GM18499 (cell line): ENCODE results near the gene NIBAN1.
"Not testable (repeated sequence)": the region's sequence is repeated elsewhere in the genome, so short reads cannot be mapped to it uniquely, and the experiment has no call there.

Source experiments
- ATAC-seq: cut with Tn5 transposase; IDR thresholded peaks from one replicate; pipeline ENCODE4 v1.9.1; 2021; ENCODE audit warnings: moderate number of reproducible peaks; ENCODE audit not compliant: insufficient read depth, unreplicated experiment

Gene NIBAN1

GRCh38 chr1:184974056-184974836 is at the start of gene NIBAN1:
TSS of gene NIBAN1 (minus strand) at chr1:184974508. CDS start at chr1:184974356, 152 bp downstream.
- peak; percentile 31 for ATAC-seq

GRCh38 chr1:185017966-185018365 is 43.7 kb upstream of the NIBAN1 start:
- no peak for ATAC-seq

DNA sequence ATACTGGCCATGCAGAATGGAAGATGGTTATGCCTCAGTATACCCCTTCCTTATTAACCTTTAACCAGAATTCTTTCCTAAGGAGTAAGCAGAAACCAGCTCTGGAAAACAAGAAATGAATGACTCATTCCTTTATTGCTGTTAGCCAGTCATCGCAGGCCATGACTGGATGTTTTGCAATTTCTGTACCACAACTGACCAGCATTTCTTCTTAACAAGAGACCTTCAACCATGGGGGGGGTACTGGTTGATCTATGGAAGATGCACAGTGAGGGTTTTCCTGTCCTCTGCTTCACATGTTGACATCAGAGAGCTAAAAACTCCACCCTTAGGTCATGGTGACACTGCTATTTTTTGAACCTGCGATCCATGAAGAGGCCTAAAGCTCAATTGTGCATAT is 43.0 kb upstream of the NIBAN1 start:
- ATAC-seq, result no peak

- ATAC-seq, result no peak
Observed at GRCh38 chr1:185016880-185017279, 42.6 kb upstream of the NIBAN1 start.

- ATAC-seq, result no peak
Observed at GRCh38 chr1:185015631-185016030, 41.3 kb upstream of the NIBAN1 start.

DNA sequence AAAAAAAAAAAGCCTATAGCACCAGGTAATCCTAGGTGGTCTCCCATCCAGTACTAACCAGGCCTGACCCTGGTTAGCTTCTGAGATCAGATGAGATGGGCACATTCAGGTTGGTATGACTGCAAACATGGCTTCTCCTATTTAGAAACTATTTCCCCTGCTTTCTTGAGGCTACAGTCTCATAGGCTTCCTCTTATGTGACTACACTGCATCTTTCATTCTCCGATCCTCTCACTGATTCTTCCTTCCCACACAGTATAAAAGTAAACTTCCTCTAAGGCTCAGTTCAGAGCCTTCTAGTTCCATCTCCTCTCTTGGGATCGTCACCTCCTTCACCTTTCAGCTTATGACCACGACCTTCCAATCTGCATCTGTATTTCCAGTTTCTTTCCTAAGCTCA is 40.6 kb upstream of the NIBAN1 start:
- no peak for ATAC-seq

GRCh38 chr1:185010361-185010760 is 36.1 kb upstream of the NIBAN1 start:
- no peak for ATAC-seq

DNA sequence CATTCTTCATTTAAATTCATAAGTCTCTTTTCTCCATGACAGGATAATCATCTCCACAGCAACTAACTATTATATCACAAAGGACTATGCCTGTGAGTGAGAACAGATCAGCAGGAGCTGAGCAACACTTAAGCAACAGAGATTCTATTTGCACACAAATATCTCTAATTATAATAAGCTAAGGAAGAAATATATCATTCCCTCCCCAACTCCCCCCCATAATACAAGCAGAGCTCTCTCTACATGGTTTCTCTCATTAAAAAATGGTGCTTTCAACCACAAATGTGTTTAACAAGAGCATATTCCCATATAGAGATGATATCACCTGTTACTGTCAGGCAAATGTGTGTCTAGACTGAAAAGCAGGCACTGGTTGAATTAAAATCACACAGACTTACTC is 34.5 kb upstream of the NIBAN1 start:
- no peak for ATAC-seq

DNA sequence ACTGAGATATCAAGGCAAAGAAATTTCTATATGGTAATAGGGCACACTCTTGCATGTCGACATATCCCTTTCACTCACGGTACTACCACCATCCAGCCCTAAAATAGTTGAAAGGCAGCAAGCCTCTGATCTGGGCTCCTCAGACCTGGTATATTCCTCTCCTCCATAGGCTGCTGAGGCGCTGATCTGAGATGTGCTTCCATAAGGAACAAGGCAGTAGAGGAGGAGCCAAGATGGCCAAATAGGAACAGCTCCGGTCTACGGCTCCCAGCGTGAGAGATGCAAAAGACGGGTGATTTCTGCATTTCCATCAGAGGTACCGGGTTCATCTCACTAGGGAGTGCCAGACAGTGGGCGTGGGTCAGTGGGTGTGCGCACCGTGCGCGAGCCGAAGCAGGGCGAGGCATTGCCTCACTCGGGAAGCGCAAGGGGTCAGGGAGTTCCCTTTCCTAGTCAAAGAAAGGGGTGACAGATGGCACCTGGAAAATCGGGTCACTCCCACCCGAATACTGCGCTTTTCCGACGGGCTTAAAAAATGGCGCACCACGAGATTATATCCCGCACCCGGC is 27.1 kb upstream of the NIBAN1 start:
- ATAC-seq, result not testable (repeated sequence)

DNA sequence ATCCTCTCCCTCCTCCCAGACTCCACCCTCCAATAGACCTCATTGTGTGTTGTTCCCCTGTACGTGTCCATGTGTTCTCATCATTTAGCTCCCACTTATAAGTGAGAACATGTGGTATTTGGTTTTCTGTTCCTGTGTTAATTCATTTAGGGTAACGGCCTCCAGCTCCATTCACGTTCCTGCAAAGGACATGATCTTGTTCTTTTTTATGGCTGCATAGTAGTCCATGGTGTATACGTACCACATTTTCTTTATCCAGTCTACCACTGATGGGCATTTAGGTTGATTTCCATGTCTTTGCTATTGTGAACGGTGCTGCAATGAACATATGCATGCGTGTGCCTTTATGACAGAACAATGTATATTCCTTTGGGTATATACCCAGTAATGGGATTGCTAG is 25.7 kb upstream of the NIBAN1 start:
- ATAC-seq, result not testable (repeated sequence)

DNA sequence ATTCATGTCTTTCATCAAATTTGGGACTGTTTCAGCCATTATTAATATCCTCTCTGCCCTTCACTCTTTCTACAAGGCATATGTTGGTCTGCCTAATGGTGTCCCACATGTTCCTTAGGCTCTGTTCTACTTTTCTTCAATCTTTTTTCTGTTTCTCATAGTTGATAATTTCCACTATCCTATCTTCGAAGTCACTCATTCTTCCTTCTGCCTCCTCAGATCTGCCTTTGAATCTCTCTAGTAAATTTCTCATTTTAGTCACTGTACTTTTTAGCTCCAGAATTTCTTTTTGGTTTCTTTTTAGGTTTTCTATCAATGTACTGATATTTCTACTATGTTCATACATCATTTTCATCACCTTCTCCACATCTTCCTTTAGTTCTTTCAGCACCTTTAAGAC is 20.0 kb upstream of the NIBAN1 start:
- ATAC-seq, result no peak

DNA sequence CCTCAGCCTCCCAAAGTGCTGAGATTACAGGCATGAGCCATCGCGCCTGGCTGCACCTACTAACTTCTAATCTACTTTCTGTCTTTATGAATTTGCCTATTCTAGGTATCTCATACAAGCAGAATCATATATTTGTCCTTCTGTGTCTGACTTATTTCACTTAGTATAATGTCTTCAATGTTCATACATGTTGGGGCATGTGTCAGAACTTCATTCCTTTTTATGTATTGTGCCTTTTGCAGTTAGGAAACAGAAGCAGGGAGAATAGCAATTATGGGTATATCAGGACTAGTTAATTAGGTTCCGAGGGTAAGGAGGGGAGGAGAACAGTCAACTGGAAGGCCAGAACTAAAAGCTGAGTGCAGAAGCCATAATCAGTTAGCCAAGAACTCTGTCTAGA is 18.0 kb upstream of the NIBAN1 start:
- no peak for ATAC-seq

DNA sequence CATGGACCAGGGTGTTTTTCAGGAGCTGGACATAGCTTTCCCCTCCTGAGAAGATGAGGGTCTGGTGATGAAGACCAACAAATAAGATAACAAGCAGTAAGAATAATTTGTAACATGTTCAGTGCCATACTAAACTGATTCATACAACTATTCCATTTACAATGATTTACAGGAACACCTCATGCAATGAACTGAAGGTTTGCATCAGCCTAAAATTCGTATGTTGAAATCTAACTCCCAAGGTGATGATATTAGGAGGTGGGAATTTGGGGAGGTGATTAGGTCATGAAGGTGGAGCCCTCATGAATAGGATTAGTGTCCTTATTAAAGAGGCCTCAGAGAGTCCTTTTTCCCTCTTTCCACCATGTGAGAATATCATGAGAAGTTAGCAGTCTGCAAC is 15.9 kb upstream of the NIBAN1 start:
- ATAC-seq, result no peak

GRCh38 chr1:184988506-184988905 is 14.2 kb upstream of the NIBAN1 start:
- ATAC-seq, result no peak

GRCh38 chr1:184987696-184988095 is 13.4 kb upstream of the NIBAN1 start:
- no peak for ATAC-seq

DNA sequence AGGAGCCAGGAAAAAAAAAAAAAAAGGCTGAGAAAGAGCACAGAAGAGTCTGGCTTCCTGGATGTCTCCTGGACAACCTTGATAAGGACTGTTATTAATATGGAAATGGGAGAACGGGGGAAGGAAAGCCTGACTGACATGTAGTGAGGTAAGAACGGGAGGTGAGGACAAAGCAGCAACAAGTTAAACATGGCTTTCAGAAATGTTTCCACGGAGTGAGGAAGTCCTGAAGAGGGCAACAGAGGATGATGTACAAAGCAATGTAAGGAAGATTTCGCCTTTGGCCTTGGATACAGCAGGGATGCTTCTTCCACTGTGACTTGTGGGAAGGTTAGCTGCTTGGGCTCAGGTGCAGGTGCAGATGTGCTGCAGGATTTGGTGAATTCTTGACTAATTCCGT is 11.9 kb upstream of the NIBAN1 start:
- ATAC-seq, result no peak

GRCh38 chr1:184982002-184982954 is 8.0 kb upstream of the NIBAN1 start:
- ATAC-seq, result no peak

DNA sequence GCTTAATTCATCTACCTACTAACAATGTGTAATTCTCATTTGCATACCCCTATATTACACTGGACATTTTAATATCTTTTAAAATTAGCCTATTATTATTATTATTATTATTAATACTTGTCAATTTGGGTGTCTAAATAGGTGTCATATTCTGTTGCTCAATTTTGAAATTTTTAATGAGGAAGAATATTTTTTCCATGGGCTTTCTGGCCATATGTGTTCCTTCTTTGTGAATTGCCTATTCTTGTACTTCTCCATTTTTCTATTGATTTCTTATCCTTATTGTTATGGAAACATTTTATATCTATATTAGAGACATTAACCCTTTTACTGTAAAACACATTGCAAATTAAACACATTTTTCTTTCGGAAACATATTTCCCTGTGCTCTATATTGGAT is 6.4 kb upstream of the NIBAN1 start:
- ATAC-seq, result no peak

- ATAC-seq, result no peak
Observed at GRCh38 chr1:184975208-184975870, 1.0 kb upstream of the NIBAN1 start.

GRCh38 chr1:184974837-184975115 is 468 bp upstream of the NIBAN1 start:
- ATAC-seq, result no peak
